T follicular helper cell (primary cell): Measurements from ENCODE around the gene KIAA1671.
A peak's percentile ranks its signal among the peaks of the same experiment; 100 is the strongest.

Source experiments
- DNase-seq: peaks from one replicate; pipeline ENCODE4 v3.0.0-alpha.2; 2020; ENCODE audit warnings: low read depth

KIAA1671 gene

DNA sequence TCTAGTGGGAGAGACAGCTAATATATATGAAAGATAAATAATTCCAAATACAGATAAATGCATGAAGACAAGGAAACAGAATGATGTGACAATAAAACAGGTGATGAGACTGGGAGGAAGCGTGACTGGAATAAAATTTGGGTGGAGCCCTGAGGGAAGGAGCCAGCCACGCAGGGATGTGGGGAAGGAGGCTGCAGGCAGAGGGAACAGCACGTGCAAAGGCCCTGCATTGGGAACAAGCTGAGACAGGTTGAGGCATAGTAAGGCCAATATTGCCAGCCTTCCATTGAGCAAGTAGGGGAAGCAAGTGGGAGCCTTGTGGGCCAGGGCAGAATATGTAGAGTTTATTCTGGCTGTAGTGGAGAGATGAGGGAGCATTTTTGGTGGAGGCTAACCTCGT, 139.6 kb downstream of the KIAA1671 start:
- DNase-seq = no peak

DNA sequence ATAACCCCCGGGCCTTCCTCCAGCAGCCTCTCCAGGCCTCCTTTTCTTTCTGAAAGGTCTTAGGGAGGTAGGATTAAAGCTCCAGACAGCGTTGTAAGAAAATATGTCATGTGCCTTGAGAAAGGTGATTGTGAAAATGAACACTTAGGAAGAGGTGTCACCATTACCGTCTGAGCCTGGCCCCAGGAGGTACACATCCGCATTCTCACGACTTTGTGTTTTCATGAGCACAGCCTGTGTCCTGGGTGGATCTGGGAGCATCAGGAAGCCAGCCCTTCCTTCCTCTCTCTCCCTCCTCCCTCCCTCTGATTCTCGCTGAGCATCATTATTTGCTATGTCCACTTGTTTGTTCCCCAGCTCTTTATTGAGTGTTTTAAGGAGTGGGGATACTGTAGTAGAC, 142.1 kb downstream of the KIAA1671 start:
- DNase-seq = no peak

DNA sequence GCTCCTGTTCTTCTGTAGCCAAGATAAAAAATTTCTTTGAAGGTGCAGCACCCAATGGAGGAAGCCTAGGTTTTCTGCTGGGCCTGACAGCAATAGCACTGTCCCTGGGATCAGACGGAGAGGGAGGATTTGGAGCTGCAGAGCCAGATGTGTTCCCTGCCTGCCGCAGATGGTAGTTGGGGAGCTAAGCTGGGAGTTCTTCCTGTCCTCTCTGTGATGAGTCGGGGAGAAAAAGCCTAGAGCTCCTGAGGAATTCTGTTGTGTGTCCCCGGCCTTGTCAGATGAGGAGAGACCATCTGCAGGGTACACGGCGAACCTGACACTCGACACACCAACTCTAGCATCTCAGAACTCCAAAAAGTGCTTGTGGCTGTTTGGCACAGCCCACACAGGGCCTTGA, 143.4 kb downstream of the KIAA1671 start:
- no peak for DNase-seq

DNA sequence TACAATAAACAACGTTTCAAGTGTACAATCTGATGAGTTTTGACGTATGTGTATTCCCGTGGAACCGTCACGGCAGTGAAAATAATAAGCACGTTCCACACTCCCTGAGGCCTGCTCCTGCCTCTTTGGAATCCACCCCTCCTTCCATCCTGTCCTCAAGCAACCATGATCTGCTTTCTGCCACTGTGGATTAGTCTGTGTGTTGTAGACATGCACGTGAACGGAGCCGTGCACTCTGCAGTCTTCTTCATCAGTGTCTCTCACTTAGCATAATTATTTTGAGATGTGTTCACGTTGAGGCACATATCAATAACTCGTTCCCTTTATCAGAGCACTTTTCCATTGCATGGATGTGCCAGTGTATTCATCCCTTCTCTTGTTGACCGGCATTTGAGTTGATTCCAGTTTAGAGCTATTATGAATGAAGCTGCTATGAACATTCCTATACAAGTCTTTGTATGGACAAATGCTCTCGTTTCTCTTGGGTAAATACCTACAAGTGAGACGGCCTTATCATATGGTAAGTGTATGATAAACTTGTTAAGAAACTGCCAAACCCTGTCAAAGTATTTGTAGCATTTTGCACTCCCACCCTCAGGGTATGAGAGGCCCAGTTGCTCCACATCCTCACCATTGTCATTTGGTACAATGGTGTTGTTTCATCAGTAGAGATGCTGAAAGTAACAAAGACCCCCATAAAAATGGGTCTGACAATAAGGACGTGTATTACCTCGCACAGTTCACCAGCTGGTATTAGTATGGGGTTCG, 144.3 kb downstream of the KIAA1671 start:
- no peak for DNase-seq

DNA sequence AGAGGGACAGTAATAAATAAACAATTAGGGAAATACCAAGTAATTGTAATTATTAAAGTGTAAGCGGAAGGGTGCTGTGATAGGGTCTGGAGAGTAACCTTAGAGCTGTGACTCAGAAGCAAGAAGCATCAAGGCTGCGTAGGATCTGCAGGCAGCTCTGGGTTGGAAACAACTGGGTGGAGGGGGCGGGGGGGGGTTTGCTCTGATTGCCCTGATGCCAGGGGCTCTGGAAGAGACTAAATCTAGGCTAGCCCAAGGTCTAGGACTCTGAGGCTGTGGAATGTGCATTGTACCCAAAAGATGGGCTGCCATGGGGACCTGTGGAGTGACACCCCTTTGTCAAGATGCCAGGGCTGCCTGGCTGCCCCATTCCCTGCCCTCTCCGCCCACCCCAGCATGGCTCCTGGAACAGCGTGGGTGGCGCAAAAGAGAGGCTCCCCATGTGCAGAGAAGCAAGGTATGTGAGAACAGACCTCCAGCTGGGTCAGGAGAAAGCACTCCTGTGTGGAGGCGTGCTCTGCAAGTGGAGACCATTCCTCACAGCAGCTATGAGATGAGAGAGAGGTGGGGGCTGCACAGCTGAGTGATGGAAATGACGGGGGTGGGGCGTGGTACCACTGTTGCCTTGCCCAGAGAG, 146.0 kb downstream of the KIAA1671 start:
- no peak for DNase-seq

DNA sequence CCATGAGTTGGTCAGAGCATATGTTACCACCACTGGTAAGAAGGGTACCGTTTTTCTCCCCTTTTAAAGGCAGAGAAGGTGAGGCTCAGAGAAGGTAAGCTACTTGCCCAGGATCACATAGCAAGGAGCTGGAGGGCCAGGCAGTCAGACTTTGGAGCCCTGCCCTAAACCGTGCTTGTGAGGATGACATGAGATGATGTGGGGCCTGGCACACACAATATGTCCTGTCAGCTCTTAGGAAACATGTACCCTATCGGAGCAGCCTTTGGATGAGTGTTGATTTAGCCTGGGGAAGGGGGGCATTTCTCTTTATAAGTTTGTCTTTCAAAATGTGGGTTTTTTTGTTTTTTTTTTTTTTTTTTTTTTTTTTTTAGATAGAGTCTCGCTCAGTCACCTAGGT, 146.7 kb downstream of the KIAA1671 start:
- no peak for DNase-seq

DNA sequence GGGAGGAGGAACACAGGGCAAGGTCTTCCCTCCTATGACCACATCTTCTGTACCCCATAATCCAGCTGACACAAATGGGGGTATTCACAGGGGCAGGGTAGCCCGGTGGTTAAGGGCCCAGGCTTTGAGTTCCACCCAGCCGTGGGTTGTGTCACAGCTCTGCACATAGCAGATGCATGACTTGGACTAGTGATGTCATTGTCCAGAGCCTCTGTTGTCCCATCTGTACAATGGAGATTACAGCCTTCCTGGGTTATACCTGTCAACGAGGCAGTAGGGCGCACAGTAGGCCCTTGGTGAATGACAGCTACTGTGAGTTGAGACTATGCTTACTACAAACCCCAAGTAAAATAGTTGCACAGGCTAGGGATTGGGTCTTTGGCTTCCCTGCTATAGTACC, 147.9 kb downstream of the KIAA1671 start:
- no peak for DNase-seq

DNA sequence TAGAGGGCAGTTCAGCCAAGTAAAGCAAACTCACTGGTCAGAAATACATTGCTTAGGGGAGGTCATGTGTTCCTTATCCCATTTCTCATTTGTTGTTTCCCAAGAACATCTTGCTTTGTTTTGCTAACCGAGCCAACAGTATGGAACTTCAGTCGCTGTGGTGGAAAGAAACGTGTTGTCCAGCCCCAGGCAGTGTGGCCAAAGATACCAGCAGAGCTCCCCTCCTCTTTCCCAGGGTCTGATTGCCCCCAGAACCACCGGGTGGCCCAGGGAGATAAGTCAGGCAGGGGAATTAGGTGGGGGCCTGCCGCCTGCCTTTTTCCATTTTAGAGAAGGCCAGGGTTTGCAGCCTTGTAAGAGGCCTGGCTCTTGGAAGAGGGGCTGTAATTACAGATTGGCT, 148.4 kb downstream of the KIAA1671 start:
- DNase-seq = no peak

DNA sequence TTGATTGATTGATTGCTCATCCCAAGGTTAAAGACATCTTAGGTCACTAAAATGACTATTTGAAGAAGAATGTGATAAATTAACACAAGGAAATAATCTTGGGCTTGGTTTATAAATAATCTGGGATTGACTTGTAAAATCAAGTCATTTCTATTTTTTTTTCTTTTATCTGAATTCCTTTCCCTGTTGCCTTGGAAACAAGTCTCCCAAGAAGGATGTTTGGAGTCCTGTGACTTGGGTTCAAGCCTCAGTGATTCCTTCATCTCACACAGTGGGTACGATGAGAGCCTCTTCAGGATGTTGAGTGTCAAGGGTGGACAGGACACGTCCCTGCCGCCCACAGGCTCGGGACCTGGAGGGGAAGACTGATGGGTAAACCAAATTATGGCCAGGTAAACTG, 149.0 kb downstream of the KIAA1671 start:
- DNase-seq = no peak

DNA sequence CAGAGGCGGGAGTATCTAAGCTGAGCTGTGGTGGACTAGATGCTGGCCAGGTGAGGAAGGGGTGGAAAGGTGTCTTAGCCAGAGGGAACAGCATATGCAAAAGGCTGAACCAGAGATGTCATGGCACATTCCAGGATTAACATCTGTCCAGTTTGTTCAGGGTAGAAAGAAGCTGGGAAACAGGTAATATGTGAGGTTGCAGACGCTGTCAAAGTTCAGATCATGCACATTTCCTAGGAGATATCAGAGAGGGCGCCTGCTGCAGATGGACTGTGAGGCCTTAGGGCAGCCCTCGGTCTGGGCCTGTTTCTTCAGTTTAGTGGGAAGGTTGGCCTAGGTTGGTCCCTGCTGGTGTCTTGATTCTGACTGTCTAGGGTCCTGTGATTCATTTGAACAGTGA, 149.5 kb downstream of the KIAA1671 start:
- no peak for DNase-seq

DNA sequence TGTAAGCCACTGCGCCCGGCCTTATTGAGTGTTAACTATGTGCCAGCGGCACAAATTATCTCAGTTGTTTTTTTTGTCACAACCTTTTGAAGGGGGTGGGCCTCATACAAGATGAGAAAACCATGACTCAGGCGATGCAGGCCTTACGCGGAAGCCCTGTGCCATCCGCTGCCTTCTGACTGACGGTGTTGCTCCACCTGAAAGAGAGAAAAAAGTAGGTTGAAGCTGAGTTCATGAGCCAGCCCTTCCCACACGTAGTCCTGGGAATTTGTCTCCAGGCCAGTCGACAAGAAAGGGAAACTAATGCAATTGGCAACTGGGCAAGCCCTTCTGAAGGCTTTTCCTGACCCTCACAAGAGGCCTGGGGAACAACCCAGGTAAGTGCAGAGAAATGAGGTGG, 150.2 kb downstream of the KIAA1671 start:
- no peak for DNase-seq

DNA sequence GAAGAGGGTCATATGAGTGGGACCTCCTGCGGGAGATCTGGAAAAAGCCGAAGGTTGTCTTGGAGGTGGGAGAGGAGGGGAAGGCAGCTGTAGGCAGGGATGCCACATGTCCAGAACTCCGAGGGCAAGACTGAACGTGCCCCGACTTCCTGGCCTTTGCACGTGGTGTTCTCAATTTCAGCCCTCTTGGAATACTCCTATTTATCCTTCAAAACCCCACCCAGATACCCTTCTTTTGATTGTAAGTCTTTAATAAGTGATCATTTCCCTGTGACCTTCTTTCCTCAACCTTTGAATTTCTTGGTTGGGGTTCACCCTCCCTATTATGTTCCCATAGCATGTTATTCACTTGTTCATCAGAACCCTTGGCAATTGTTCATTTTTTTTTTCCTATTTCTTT, 151.9 kb downstream of the KIAA1671 start:
- no peak for DNase-seq

DNA sequence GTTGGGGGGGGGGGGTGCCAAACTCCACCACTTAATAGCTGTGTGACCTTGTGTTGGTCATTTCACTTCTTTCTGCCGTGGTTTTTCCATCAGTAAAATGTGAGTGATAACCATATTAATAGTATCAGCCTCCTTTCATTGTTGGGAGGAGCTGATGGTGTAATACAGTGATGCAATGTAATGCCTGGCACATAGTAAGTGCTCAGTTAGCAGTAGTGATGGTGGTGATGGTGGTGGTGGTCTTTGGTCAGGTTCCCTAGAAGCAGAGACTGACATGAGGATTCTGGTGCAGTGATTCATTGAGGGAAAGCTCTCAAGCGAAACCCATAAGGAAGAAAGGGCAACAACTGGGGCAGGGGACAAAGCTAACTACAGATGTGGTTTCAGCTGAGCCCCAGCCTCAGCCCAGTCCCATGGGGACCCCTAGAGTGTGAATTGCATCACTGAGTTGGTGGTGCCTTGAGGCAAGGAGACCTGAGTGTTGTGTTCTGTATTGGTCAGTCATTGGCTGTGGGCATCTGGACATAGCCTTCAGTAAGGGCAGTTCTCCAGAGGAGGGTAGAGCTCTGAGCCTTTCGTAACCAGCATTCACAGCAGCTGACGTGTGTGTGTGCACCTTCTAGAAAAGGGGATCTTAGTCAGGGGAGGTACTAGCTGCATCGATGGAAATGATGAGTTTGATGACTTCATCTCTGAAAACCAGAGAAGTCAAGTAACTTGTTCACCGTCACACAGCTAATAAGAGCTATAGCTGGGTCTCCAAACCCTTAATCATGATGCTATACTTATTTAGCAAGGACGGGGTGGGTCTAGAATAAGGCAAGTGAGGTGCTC, 153.5 kb downstream of the KIAA1671 start:
- DNase-seq = no peak

DNA sequence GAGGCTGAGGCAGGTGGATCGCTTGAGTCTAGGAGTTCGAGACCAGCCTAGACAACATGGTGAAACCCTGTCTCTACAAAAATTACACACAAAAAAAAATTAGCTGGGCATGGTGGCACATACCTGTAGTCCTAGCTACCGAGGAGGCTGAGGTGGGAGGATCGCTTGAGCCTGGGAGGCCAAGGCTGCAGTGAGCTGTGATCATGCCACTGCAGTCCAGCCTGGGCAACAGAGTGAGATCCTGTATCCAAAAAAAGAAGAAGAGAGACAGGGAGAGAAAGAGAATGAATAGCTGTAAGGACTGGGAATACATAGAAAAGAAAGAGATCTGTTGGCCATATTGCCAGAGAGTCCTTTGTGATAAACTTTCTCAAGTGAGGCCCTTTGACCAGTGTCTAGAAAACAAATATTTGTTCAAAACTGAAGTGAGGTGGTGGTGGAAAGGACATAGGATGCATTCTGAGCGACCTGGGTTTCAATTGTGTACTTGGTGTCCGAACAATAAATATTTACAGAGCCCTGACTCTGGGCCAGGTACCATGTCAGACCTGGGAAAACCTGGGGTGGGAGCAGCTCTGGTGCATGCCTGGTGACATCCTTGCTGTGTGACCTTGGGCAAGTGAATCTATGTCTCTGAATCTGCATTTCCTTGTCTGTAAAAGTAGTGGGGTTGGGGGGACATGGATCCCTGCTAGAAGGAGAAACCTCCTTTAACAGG, 157.5 kb downstream of the KIAA1671 start:
- no peak for DNase-seq

DNA sequence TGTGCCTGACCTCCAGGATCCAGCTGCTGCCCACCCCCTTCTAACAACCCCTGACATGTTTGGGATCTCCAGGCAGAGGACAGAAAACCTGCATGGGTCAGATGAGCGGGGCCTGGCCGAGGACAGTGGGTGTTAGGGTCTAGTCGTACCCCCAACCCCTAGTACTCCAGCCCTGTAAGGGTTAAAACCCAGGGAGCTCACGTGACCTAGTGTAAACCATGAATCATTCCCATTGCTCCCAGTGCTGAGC, 158.0 kb downstream of the KIAA1671 start:
- DNase-seq = no peak

DNA sequence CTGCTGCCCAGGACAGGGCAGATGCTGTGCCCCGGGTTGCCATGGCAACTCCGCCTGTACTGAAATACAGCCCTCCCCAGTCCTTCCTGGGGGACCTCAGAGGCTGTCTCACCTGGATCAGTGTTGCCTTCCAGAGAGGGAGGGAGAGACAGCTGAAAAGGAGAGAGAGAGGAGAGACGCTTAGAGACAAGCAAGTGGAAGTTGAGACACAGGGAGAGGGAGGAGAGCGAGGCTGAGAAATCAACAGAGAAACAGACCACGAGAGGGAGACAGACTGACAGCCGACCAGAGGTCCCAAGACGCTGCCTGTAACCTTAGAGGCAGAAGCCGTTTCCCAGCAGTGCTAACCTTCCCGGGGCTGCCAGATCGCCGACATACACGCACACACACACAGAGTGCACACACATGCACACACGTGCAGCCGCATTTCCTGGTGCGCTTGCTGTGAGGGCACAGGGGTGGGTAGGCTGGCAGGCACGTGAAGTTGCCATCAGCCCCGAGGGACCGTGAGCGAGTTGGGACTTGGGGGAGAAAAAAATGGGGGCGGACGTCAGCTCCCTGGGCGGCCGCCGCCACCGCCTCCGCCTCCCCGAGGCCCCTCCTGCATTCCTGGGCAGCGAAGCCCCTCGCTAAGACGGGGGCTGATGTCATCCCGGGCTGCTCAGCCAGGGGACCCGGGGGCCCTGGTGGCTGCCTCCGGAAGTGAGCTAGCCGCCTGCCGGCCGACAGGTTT, 158.5 kb downstream of the KIAA1671 start:
- peak; percentile 17 for DNase-seq

DNA sequence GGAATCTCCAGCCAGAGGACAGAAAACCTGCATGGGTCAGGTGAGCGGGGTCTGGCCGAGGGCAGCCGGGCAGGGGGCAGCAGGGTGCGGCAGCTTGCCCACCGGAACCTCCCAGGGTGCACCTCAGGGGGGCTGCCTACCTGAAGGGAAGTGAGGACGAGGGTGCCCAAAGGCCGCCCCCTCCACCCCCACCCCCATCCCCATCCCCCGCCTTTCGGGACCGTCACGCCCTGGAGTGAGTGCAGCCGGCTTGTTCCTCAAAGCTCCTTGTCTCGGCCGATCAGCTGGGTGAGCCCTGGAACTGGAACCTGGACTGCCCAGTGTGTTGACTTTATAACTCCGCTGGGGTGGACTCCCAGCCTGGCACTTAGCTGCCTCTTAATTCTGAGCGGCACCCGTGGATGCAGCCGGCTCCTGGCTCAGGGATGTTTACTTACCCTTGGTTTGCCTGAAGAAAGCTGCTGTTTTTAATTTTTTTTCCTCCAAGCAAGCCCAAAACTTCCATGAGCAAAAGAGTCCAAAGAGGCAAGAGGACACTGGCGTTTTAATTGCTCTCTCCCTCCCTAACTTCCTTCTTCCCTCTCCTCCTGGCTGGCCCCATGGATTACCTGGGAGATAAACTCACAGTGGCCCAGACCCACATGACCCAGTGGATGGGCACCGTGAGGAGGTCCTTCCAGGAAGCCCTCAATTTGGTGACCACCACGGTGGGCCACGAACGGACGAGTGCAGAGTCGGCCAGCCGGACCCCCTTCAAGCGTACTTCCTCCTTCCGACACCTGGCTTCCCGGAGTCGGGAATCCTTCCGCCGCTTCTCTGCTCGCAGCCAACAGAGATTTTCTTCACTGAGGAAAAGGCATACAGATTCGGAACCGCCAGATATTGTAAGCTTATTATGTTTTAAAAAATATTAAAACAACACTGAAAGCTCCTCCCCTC, 159.3 kb downstream of the KIAA1671 start:
- no peak for DNase-seq

DNA sequence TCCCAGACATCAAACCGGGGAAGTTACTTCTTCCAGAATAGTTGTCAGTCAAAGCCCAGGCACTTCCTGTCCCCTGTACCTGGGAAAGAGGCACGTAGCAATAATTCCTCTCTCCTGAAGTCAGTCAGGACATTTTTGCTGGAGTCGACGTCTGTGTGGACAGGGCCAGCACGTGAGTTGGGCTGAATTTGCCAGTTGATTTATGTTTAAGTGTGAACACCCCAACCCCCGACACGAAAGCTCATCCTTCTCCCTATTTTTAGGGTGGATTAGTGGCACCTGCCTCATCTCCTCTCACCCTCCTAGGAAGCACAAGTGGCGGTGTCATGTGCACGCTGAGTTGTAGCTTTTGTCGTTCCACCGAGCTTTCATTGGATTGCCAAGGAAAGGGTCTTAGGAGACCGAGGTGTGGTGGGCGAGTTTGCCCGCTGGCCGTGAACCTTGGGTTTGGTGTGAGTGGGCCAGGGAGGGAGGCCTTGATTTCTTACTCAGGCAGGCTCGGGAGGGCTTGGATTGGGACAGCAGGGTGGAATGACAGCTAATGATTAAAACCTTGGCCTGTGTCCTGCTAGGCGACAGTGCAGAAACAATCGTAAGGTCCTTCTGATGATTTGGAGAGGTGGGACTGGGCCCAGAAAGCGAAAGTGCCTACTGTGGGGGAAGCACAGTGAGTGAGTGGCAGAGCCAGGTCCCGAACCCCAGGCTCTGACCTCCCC, 160.2 kb downstream of the KIAA1671 start:
- DNase-seq = no peak

DNA sequence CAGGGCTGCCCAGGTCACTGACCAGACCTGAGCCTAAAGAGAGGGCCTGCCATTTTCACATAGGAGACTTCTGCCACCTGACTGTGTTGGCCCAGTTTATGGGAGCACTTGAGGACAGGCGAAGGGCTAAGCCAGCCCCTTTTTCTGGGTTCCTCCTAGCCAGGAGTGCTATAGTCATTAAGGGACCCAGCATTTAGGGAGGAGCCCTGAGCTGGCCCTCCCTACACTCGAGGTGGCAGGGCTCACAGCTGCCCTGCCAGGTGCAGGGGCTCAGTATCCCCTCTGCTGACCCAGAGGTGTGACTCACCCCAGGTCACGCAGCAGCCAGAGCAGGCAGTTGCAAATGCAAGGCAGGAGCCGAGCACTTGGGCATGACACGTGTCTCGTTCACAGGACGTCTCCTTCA, 160.8 kb downstream of the KIAA1671 start:
- DNase-seq = no peak
